Heart left ventricle (tissue), 16 donors: ENCODE results near the gene MAN2A2. TPM values are rescaled to one million over a fixed set of nuclear protein-coding genes. Genes with fewer than 3 reads are reported as not detected.

Experiments used
- ATAC-seq, 4 donors: fragments of 200-7000 bp; cut with Tn5 transposase; one replicate each; pipeline ENCODE4 v1.9.1; 2020 to 2022; ENCODE audit warnings: moderate library complexity in 4 of 4, mild to moderate bottlenecking in 3 of 4, moderate number of reproducible peaks in 1 of 4
- DNase-seq, 5 donors: peaks; one replicate each; pipeline ENCODE4 v3.0.0-alpha.2; 2020
- H3K27ac ChIP-seq, 12 donors: fragments of 200-600 bp; sonication (generic) in 4 of 12; one replicate each; pipeline versions ENCODE4 v1.5.0 to v1.8.0; 2016 to 2022; ENCODE audit warnings: mild to moderate bottlenecking in 2 of 12
- H3K27me3 ChIP-seq, 9 donors: fragments of 200-600 bp; sonication (generic) in 2 of 9; one replicate each; pipeline versions ENCODE4 v1.5.1 to v1.8.0; 2016 to 2022; ENCODE audit warnings: mild to moderate bottlenecking in 3 of 9
- H3K36me3 ChIP-seq, 9 donors: fragments of 200-600 bp; sonication (generic) in 2 of 9; one replicate each; pipeline versions ENCODE4 v1.5.0 to v1.8.0; 2018 to 2022; ENCODE audit warnings: mild to moderate bottlenecking in 2 of 9
- H3K4me1 ChIP-seq, 12 donors: fragments of 200-600 bp; sonication (generic) in 4 of 12; one replicate each; pipeline versions ENCODE4 v1.5.0 to v1.8.0; 2016 to 2022; ENCODE audit warnings: mild to moderate bottlenecking in 3 of 12
- H3K4me3 ChIP-seq, 12 donors: fragments of 200-600 bp; sonication (generic) in 4 of 12; one replicate each; pipeline versions ENCODE4 v1.5.0 to v1.8.0; 2017 to 2022; ENCODE audit warnings: mild to moderate bottlenecking in 9 of 12, moderate library complexity in 4 of 12
- H3K9me3 ChIP-seq, 12 donors: fragments of 200-600 bp; sonication (generic) in 4 of 12; one replicate each; pipeline versions ENCODE4 v1.5.0 to v1.8.0; 2016 to 2022; ENCODE audit warnings: mild to moderate bottlenecking in 1 of 12
- CTCF ChIP-seq, 12 donors: fragments of 200-600 bp; sonication (generic) in 4 of 12; IDR thresholded peaks; one replicate each; pipeline versions ENCODE4 v1.5.0 to v1.8.0; 2018 to 2022; ENCODE audit warnings: antibody characterized with exemption in 12 of 12, mild to moderate bottlenecking in 5 of 12
- POLR2A ChIP-seq, 2 donors: fragments of 450-650 bp; IDR thresholded peaks; one replicate each; pipeline ENCODE4 v1.6.1; 2017; ENCODE audit warnings: antibody characterized with exemption in 2 of 2, mild to moderate bottlenecking in 2 of 2, moderate library complexity in 2 of 2
- WGBS, 4 donors: extraction: QIAGEN DNeasy Blood & Tissue Kit in 2 of 4; methylation state at CpG; one replicate each; pipeline versions ENCODE4 v1.1.5 to v1.1.7; 2013 to 2018; 5-methylcytosine and 5-hydroxymethylcytosine counted together
- intact Hi-C, 10 donors: fragments of 100-400 bp; cut with DNase I; formaldehyde crosslinking; loops; one replicate each; pipeline versions ENCODE4 v1.11.1 to v1.14.2; 2022
- polyA plus RNA-seq, 2 donors: library from polyadenylated mRNA; stranded (reverse); fragments of 200-250 nt; gene quantifications; one replicate each; pipeline ENCODE4 v1.2.3, GENCODE V29; 2013
- total RNA-seq, 9 donors: library from RNA; depleted of rRNA in 2 of 9; stranded (reverse); fragments of >200 nt in 2 of 9; fragmentation: NEBNext Ultra II Directional in 3 of 9; extraction: Animal tissue kit (Norgen Biotek cat#: 25700) in 3 of 9; gene quantifications; one replicate each; pipeline versions ENCODE4 v1.1.0 to v1.2.4, GENCODE V29; 2016 to 2023
- donor health status: ischemic (EF 13 %, LVEDD 7.1; RV severe dilation, severe dysfunction).
- donor health status: healthy with polysubstance abuse.
- donor health status: DM: no; HTN: yes; CAD: no.
- donor health status: DM: no; HTN: no; CAD: no.
- donor health status: ischemic (EF 25% LVEDD 6.9; RV normal size, moderate dysfunction).
- donor health status: ischemic (EF 25% LVEDD 5.7; RV mildly dilated, moderate dysfunction).
- donor health status: healthy.
- donor health status: DM: yes; HTN: yes; CAD: no.
- donor health status: ischemic (EF 35%, LVEDD 5.7; RV mildly dilated, moderate dysfunction).
- donor health status: nonischemic (EF 11% LVEDD 7.7; RV severe dilation, severe dysfunction).
- donor health status: DM: yes; HTN: yes; CAD: no.
- donor health status: PGD.
- donor health status: ischemic (EF 29% LVEDD 5.4; RV normal size, mild dysfunction).
- donor health status: nonischemic (EF 23%, LVEDD 6.1; RV moderate dilation, normal function).

The MAN2A2 gene
- total and polyA plus RNA-seq, 11 donors, result 38.7 to 145 (median 87.6) TPM

- Histone ChIP-seq H3K9me3 (no peaks in the 10 kb centered on the region), H3K36me3 (peaks cover 0 to 4% (median under 1%) of the 10 kb centered on the region in 9 donors), H3K4me3 (peak overlapping the region; percentile 80 to 96 (median 90)), H3K27me3 (no peaks in the 10 kb centered on the region), H3K4me1 (peaks cover 16 to 62% (median 47%) of the 10 kb centered on the region in 12 donors), H3K27ac (peak overlapping the region; percentile 91 to 100 (median 98))
- DNase-seq (no peak), ATAC-seq (peak in 2 of 4 donors; percentile 1 to 6)
- TF ChIP-seq CTCF (IDR thresholded peaks at IDR 0.05), result no peak
- TF ChIP-seq POLR2A (IDR thresholded peaks at IDR 0.05), result no peak
- WGBS, 4 donors, result 27 to 36% (median 28%) methylated on average over 19 of the region's 19 CpGs
- intact Hi-C loops, result loop anchor here in 5 of 10 donors (2.0 to 5.0 kb wide), 4 partner anchors 14 to 153 kb away; partner anchors contain the start of genes BLM (in 2 of the 5), FES (in 2 of the 5) and HDDC3 (in 2 of the 5)
Measured at GRCh38 chr15:90870354-90871138, 32.6 kb upstream of the MAN2A2 start.

- H3K36me3 ChIP-seq, result peaks cover 0 to 11% (median 7%) of the 10 kb centered on the region in 9 donors
- no peaks in the 10 kb centered on the region for H3K9me3 ChIP-seq
- 1 to 3% (median 1%) methylated on average over 10 to 71 of the region's 71 CpGs for WGBS, 4 donors
- intact Hi-C loops, result loop anchor here in 5 of 10 donors (2.0 to 5.0 kb wide), 4 partner anchors 14 to 154 kb away; partner anchors contain the start of genes BLM (in 2 of the 5), FES (in 2 of the 5) and HDDC3 (in 2 of the 5)
- DNase-seq (peak in 2 of 5 donors; percentile 39 to 78), ATAC-seq (peak in 2 of 4 donors; percentile 7 to 10)
- peaks cover 16 to 60% (median 47%) of the 10 kb centered on the region in 12 donors for H3K4me1 ChIP-seq
- peak overlapping the region; percentile 91 to 100 (median 98) for H3K27ac ChIP-seq
- no peaks in the 10 kb centered on the region for H3K27me3 ChIP-seq
- TF ChIP-seq CTCF (IDR thresholded peaks at IDR 0.05) (no peak), POLR2A (IDR thresholded peaks at IDR 0.05) (no peak)
- H3K4me3 ChIP-seq, result peak overlapping the region; percentile 80 to 96 (median 90)
Measured at GRCh38 chr15:90871139-90871715, 31.9 kb upstream of the MAN2A2 start.

- TF ChIP-seq CTCF (IDR thresholded peaks at IDR 0.05), result no peak
- no peak for TF ChIP-seq POLR2A (IDR thresholded peaks at IDR 0.05)
- DNase-seq (no peak), ATAC-seq (peak in 2 of 4 donors; percentile 6 to 8)
- Histone ChIP-seq H3K4me1 (peaks cover 16 to 56% (median 47%) of the 10 kb centered on the region in 12 donors), H3K9me3 (no peaks in the 10 kb centered on the region), H3K27ac (peak overlapping the region; percentile 91 to 100 (median 98)), H3K4me3 (peak overlapping the region; percentile 80 to 96 (median 90)), H3K27me3 (no peaks in the 10 kb centered on the region), H3K36me3 (peaks cover 0 to 18% (median 14%) of the 10 kb centered on the region in 9 donors)
- intact Hi-C loops, result loop anchor here in 5 of 10 donors (2.0 to 5.0 kb wide), 4 partner anchors 13 to 155 kb away; partner anchors contain the start of genes BLM (in 2 of the 5), FES (in 2 of the 5) and HDDC3 (in 2 of the 5)
- WGBS, 4 donors, result 1 to 2% (median 1%) methylated on average over 13 to 77 of the region's 77 CpGs
Measured at GRCh38 chr15:90871716-90872485, 31.2 kb upstream of the MAN2A2 start.
